GM21529 (cell line): ENCODE measurements around the gene MYO18B.
A peak's percentile ranks its signal among the peaks of the same experiment; 100 is the strongest.

ENCODE experiments used
- ATAC-seq: cut with Tn5 transposase; IDR thresholded peaks from one replicate; pipeline ENCODE4 v1.9.1; 2021; ENCODE audit not compliant: unreplicated experiment

The MYO18B gene

GRCh38 chr22:25748704-25749103 is 6.7 kb downstream of the MYO18B start:
- no peak for ATAC-seq

- ATAC-seq: peak; percentile 55
Observed at GRCh38 chr22:25749420-25750169, 7.6 kb downstream of the MYO18B start.

GRCh38 chr22:25750569-25751173 is 8.7 kb downstream of the MYO18B start:
- ATAC-seq: no peak

- no peak for ATAC-seq
Observed at GRCh38 chr22:25751174-25751581, 9.2 kb downstream of the MYO18B start.

GRCh38 chr22:25752615-25753214 is 10.7 kb downstream of the MYO18B start:
- ATAC-seq: no peak

- ATAC-seq: no peak
Observed at GRCh38 chr22:25753252-25753651, 11.3 kb downstream of the MYO18B start.

- no peak for ATAC-seq
Observed at GRCh38 chr22:25754527-25755202, 12.7 kb downstream of the MYO18B start.

GRCh38 chr22:25757686-25758085 is 15.7 kb downstream of the MYO18B start:
- ATAC-seq: no peak

GRCh38 chr22:25758316-25758715 is 16.3 kb downstream of the MYO18B start:
- ATAC-seq: no peak

- no peak for ATAC-seq
Observed at GRCh38 chr22:25759825-25760231, 17.8 kb downstream of the MYO18B start.

GRCh38 chr22:25760294-25760693 is 18.3 kb downstream of the MYO18B start:
- ATAC-seq: no peak

GRCh38 chr22:25760848-25761595 is 19.0 kb downstream of the MYO18B start:
- no peak for ATAC-seq

- no peak for ATAC-seq
Observed at GRCh38 chr22:25762147-25762546, 20.2 kb downstream of the MYO18B start.

GRCh38 chr22:25763239-25763777 is 21.3 kb downstream of the MYO18B start:
- ATAC-seq: no peak

- no peak for ATAC-seq
Observed at GRCh38 chr22:25764270-25765015, 22.5 kb downstream of the MYO18B start.

GRCh38 chr22:25765016-25765367 is 23.0 kb downstream of the MYO18B start:
- no peak for ATAC-seq

GRCh38 chr22:25765801-25766200 is 23.8 kb downstream of the MYO18B start:
- no peak for ATAC-seq

GRCh38 chr22:25766418-25766817 is 24.4 kb downstream of the MYO18B start:
- no peak for ATAC-seq

- ATAC-seq: no peak
Observed at GRCh38 chr22:25770333-25770732, 28.3 kb downstream of the MYO18B start.

- ATAC-seq: no peak
Observed at GRCh38 chr22:25772288-25772687, 30.3 kb downstream of the MYO18B start.
